Measurements from ENCODE around the gene VPREB3.

The VPREB3 gene

GRCh38 chr22:23782252-23782651 lies 28.0 kb upstream of the VPREB3 start:
- Histone ChIP-seq H3K4me2 (ENCODE audit: low read depth, low read length) (no peak overlapping the region), H3K27ac (ENCODE audit: low read length) (no peak overlapping the region)
- no peak for TF ChIP-seq CTCF (IDR thresholded peaks at IDR 0.05; ENCODE audit: low read length)
- TF ChIP-seq EZH2phosphoT487 (IDR thresholded peaks at IDR 0.05; ENCODE audit: low read length), result no peak
- no peak for TF ChIP-seq EZH2 (optimal IDR thresholded peaks at IDR 0.05; ENCODE audit: low read depth, low read length)

GRCh38 chr22:23781511-23782183 lies 27.4 kb upstream of the VPREB3 start:
- Histone ChIP-seq H2AFZ (ENCODE audit: low read length) (no peak overlapping the region), H3K4me3 (ENCODE audit: low read length) (no peak overlapping the region), H3K4me1 (ENCODE audit: low read length) (peaks cover 10% of the 10 kb centered on the region; the same call in 1 of the 2 replicates)

More at GRCh38 chr22:23782252-23782651, 28.0 kb upstream of the VPREB3 start:
- H3K4me1 ChIP-seq (ENCODE audit: low read length), result peaks cover 10% of the 10 kb centered on the region; the same call in 1 of the 2 replicates
- DNase-seq, result no peak
- H3K9me2 ChIP-seq (replicated peaks; ENCODE audit: insufficient read depth, low read length), result no peaks in the 10 kb centered on the region
- H3K9me3 ChIP-seq (replicated peaks; ENCODE audit: insufficient read depth, low read length), result no peaks in the 10 kb centered on the region
- H3K4me3 ChIP-seq (ENCODE audit: low read length), result no peak overlapping the region
- no peak overlapping the region for H2AFZ ChIP-seq (ENCODE audit: low read length)
- no peaks in the 10 kb centered on the region for H3K36me3 ChIP-seq (replicated peaks; ENCODE audit: insufficient read depth, low read length)
- no peak overlapping the region for H3K9ac ChIP-seq (ENCODE audit: low read length)
- no peaks in the 10 kb centered on the region for H4K20me1 ChIP-seq (ENCODE audit: insufficient read depth, low read length)
- no peaks in the 10 kb centered on the region for H3K79me2 ChIP-seq (ENCODE audit: low read length)
- no peaks in the 10 kb centered on the region for H3K27me3 ChIP-seq (replicated peaks; ENCODE audit: insufficient read depth, low read length)
- H3F3A ChIP-seq (ENCODE audit: insufficient read depth, low read length), result peaks cover 15% of the 10 kb centered on the region

GRCh38 chr22:23781065-23781464 lies 26.8 kb upstream of the VPREB3 start:
- Histone ChIP-seq H3K4me3 (ENCODE audit: low read length) (no peak overlapping the region), H3K9ac (ENCODE audit: low read length) (no peak overlapping the region), H3K79me2 (ENCODE audit: low read length) (no peaks in the 10 kb centered on the region), H3K9me2 (replicated peaks; ENCODE audit: insufficient read depth, low read length) (no peaks in the 10 kb centered on the region), H4K20me1 (ENCODE audit: insufficient read depth, low read length) (no peaks in the 10 kb centered on the region), H3K27me3 (replicated peaks; ENCODE audit: insufficient read depth, low read length) (no peaks in the 10 kb centered on the region), H2AFZ (ENCODE audit: low read length) (no peak overlapping the region), H3K4me2 (ENCODE audit: low read depth, low read length) (no peak overlapping the region), H3F3A (ENCODE audit: insufficient read depth, low read length) (peaks cover 5% of the 10 kb centered on the region), H3K9me3 (replicated peaks; ENCODE audit: insufficient read depth, low read length) (no peaks in the 10 kb centered on the region), H3K27ac (ENCODE audit: low read length) (no peak overlapping the region), H3K4me1 (ENCODE audit: low read length) (peaks cover 5% of the 10 kb centered on the region; the same call in 1 of the 2 replicates), H3K36me3 (replicated peaks; ENCODE audit: insufficient read depth, low read length) (no peaks in the 10 kb centered on the region)
- TF ChIP-seq EZH2phosphoT487 (IDR thresholded peaks at IDR 0.05; ENCODE audit: low read length) (no peak), CTCF (IDR thresholded peaks at IDR 0.05; ENCODE audit: low read length) (no peak), EZH2 (optimal IDR thresholded peaks at IDR 0.05; ENCODE audit: low read depth, low read length) (no peak)
- no peak for DNase-seq

More at GRCh38 chr22:23781511-23782183, 27.4 kb upstream of the VPREB3 start:
- no peaks in the 10 kb centered on the region for H4K20me1 ChIP-seq (ENCODE audit: insufficient read depth, low read length)
- no peak overlapping the region for H3K9ac ChIP-seq (ENCODE audit: low read length)
- H3K79me2 ChIP-seq (ENCODE audit: low read length), result no peaks in the 10 kb centered on the region
- no peaks in the 10 kb centered on the region for H3K9me2 ChIP-seq (replicated peaks; ENCODE audit: insufficient read depth, low read length)
- peaks cover 10% of the 10 kb centered on the region for H3F3A ChIP-seq (ENCODE audit: insufficient read depth, low read length)
- no peaks in the 10 kb centered on the region for H3K9me3 ChIP-seq (replicated peaks; ENCODE audit: insufficient read depth, low read length)
- DNase-seq, result no peak
- H3K4me2 ChIP-seq (ENCODE audit: low read depth, low read length), result no peak overlapping the region
- no peaks in the 10 kb centered on the region for H3K36me3 ChIP-seq (replicated peaks; ENCODE audit: insufficient read depth, low read length)
- no peak for TF ChIP-seq CTCF (IDR thresholded peaks at IDR 0.05; ENCODE audit: low read length)
- no peak for TF ChIP-seq EZH2phosphoT487 (IDR thresholded peaks at IDR 0.05; ENCODE audit: low read length)
- TF ChIP-seq EZH2 (optimal IDR thresholded peaks at IDR 0.05; ENCODE audit: low read depth, low read length), result no peak
- H3K27me3 ChIP-seq (replicated peaks; ENCODE audit: insufficient read depth, low read length), result no peaks in the 10 kb centered on the region
- H3K27ac ChIP-seq (ENCODE audit: low read length), result no peak overlapping the region
